ENCODE measurements around the gene ATP5F1B. TPM values are rescaled to one million over a fixed set of nuclear protein-coding genes. Genes with fewer than 3 reads are reported as not detected.

ATP5F1B gene
- total RNA-seq, 4 donors from 2014 or later: 323 to 838 (median 466) TPM

DNA sequence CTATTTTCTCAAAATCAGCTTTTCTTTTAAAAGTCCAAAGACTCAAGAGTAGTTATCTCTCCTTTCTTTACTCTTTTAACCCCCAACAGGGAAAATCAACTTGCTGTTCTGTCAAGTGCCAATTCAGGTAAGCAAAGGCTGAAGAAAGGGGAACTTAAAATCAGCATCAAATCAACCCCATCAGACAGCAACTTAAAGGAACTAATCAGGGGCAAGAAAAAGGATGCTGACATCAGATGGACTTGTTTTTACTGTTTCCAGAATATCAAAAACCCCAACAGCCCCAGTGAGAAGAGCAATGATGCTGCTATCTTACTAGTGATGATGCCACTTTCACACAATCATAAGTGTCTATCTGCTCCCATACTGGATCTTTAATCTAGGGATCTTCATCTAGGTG, 19.1 kb downstream of the ATP5F1B start:
- TF ChIP-seq CTCF (IDR thresholded peaks at IDR 0.05; ENCODE audit: low read depth): no peak

- TF ChIP-seq CTCF (IDR thresholded peaks at IDR 0.05; ENCODE audit: low read depth): no peak
Observed at GRCh38 chr12:56622535-56622934, 23.2 kb downstream of the ATP5F1B start.

GRCh38 chr12:56616925-56617324, 28.9 kb downstream of the ATP5F1B start:
- TF ChIP-seq CTCF (IDR thresholded peaks at IDR 0.05; ENCODE audit: low read depth): no peak

DNA sequence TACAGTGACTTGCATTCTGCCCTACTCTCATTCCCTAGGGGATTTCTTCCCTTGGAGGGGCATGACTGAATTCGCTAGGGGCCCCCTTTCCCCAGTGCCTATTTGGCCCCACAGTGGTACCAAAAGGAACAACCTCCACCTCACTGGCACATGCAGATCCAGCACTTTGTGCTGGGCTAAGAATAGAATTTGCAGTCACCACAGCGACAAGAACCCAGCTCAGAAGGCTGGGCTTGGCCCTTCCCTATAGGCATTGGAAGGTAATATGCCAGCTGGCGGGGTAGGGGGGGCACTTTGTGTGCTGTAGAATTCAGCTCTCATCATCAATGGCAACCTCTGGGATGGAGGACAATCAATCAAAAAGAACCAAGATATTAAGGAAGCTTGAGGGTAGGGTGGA, 29.5 kb downstream of the ATP5F1B start:
- no peak for TF ChIP-seq CTCF (IDR thresholded peaks at IDR 0.05; ENCODE audit: low read depth)

DNA sequence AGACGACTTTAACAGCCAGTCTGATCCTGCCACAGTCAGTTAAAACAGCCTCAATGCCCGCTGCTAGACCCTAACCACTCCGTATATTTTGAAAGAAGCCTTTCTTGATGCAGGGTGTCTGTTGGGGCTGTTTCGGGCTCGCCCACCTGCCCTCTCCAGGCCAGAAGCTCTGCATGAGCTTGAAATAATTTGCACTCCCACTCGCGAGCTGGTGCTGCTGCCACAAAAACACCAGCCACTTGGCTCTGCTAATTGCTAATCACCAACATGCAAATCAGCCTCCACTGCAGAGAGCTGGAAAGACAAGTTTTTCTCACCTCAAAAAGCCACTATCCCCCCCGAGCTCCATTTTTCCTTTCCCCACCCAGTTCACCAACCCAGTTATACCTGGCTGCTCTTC, 31.2 kb downstream of the ATP5F1B start:
- no peak for TF ChIP-seq CTCF (IDR thresholded peaks at IDR 0.05; ENCODE audit: low read depth)

DNA sequence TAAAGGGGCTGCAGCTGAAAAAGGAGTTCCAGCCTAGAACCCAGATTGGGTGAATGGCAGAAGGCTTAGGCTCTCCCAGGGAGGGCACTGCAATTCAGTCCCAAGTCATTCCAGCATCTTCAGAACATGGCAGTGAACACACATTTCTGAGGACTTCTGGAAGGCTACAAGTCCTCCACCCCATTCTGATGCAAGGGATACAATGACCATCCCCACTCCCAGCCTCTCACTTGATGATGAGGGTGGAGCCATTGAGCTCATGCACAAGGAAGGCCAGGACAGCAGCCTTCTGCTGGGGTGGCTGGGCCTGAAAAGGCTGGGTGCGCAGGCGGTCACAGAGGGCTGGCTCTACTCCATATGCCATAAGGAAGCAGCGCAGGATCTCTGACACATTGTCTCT, 41.4 kb downstream of the ATP5F1B start:
- no peak for TF ChIP-seq CTCF (IDR thresholded peaks at IDR 0.05; ENCODE audit: low read depth)

GRCh38 chr12:56602239-56602638, 43.5 kb downstream of the ATP5F1B start:
- TF ChIP-seq CTCF (IDR thresholded peaks at IDR 0.05; ENCODE audit: low read depth): no peak

Measured in subcutaneous adipose tissue (tissue), 4 donors.